Activated CD4-positive, CD25-positive, alpha-beta regulatory T cell treated with anti-CD3 and anti-CD28 coated beads, Interleukin-2, amount 50 U/mL, for 72 hours (primary cell): Measurements from ENCODE around the gene OLFM1.
"Not testable (repeated sequence)": the region's sequence is repeated elsewhere in the genome, so short reads cannot be mapped to it uniquely, and the experiment has no call there.

Experiments
- DNase-seq: peaks from one replicate; pipeline ENCODE4 v3.0.0; 2021

OLFM1 gene

GRCh38 chr9:135156525-135157510 lies 69.3 kb downstream of the OLFM1 start:
- peak; percentile 32 for DNase-seq

GRCh38 chr9:135157856-135158563 lies 70.5 kb downstream of the OLFM1 start:
- DNase-seq = no peak

- no peak for DNase-seq
These were observed 71.1 kb downstream of the OLFM1 start for GRCh38 chr9:135158564-135158937.

- DNase-seq = no peak
These were observed 72.3 kb downstream of the OLFM1 start for GRCh38 chr9:135159801-135160200.

- no peak for DNase-seq
These were observed 73.4 kb downstream of the OLFM1 start for GRCh38 chr9:135160862-135161261.

- DNase-seq = not testable (repeated sequence)
These were observed 75.1 kb downstream of the OLFM1 start for GRCh38 chr9:135162599-135162998.

- no peak for DNase-seq
These were observed 75.7 kb downstream of the OLFM1 start for GRCh38 chr9:135163023-135163780.

GRCh38 chr9:135164036-135164435 lies 76.6 kb downstream of the OLFM1 start:
- no peak for DNase-seq

- no peak for DNase-seq
These were observed 77.7 kb downstream of the OLFM1 start for GRCh38 chr9:135165003-135165711.

- DNase-seq = no peak
These were observed 78.5 kb downstream of the OLFM1 start for GRCh38 chr9:135165756-135166519.

GRCh38 chr9:135166565-135166964 lies 79.1 kb downstream of the OLFM1 start:
- DNase-seq = no peak

GRCh38 chr9:135167356-135167755 lies 79.9 kb downstream of the OLFM1 start:
- DNase-seq = no peak

GRCh38 chr9:135167849-135168655 lies 80.6 kb downstream of the OLFM1 start:
- DNase-seq = no peak

- DNase-seq = no peak
These were observed 82.3 kb downstream of the OLFM1 start for GRCh38 chr9:135169709-135170226.

- no peak for DNase-seq
These were observed 83.1 kb downstream of the OLFM1 start for GRCh38 chr9:135170535-135170934.
